Fibroblast of the aortic adventitia (primary cell): ENCODE measurements around the gene FRMD4A. TPM values are rescaled to one million over a fixed set of nuclear protein-coding genes. Genes with fewer than 3 reads are reported as not detected.
A peak's percentile ranks its signal among the peaks of the same experiment; 100 is the strongest.
"Not testable (repeated sequence)": the region's sequence is repeated elsewhere in the genome, so short reads cannot be mapped to it uniquely, and the experiment has no call there.

ENCODE experiments used
- DNase-seq: peaks from one replicate; pipeline ENCODE4 v3.0.0-alpha.2; 2010; ENCODE audit warnings: low read depth
- H3K4me3 ChIP-seq: 2 replicates; pipeline ENCODE4 v1.5.1; 2011; ENCODE audit warnings: low read depth, mild to moderate bottlenecking, control low read depth, low read length, moderate library complexity
- total RNA-seq: library from RNA; depleted of rRNA; stranded (reverse); fragments of >200 nt; gene quantifications from 2 replicates; pipeline ENCODE4 v1.2.3, GENCODE V29; 2012; ENCODE audit warnings: low replicate concordance
- TF ChIP-seq, protein P1 (sequence below): IDR thresholded peaks from 2 replicates; pipeline ENCODE4 v1.5.1; 2011; ENCODE audit warnings: mild to moderate bottlenecking, low read length, control low read depth, inconsistent platforms; ENCODE audit not compliant: insufficient read depth

Gene FRMD4A
- total RNA-seq, 1 donor = 42.4 TPM

DNA sequence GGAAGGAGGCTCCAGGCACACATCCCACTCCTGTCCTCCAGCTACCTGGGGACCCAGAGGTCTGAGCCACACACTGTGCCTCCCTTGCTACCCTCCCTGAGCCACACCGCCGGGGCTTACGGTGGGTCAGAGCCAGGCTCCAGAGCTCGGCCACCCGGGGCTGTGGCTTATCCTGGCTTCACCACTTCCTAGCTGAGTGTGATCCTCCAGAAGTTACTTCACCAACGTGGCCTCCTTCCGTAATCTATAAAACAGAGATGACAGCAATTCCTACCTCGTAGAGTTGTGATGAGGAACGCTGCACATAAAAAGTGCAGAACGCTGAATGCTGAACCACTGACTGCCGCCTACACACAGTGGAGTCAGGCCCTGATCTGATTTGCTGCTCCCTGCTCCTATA is 458.9 kb downstream of the FRMD4A start:
- no peak overlapping the region for H3K4me3 ChIP-seq
- no peak for DNase-seq
- TF ChIP-seq, protein P1, sequence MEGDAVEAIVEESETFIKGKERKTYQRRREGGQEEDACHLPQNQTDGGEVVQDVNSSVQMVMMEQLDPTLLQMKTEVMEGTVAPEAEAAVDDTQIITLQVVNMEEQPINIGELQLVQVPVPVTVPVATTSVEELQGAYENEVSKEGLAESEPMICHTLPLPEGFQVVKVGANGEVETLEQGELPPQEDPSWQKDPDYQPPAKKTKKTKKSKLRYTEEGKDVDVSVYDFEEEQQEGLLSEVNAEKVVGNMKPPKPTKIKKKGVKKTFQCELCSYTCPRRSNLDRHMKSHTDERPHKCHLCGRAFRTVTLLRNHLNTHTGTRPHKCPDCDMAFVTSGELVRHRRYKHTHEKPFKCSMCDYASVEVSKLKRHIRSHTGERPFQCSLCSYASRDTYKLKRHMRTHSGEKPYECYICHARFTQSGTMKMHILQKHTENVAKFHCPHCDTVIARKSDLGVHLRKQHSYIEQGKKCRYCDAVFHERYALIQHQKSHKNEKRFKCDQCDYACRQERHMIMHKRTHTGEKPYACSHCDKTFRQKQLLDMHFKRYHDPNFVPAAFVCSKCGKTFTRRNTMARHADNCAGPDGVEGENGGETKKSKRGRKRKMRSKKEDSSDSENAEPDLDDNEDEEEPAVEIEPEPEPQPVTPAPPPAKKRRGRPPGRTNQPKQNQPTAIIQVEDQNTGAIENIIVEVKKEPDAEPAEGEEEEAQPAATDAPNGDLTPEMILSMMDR = no peak

DNA sequence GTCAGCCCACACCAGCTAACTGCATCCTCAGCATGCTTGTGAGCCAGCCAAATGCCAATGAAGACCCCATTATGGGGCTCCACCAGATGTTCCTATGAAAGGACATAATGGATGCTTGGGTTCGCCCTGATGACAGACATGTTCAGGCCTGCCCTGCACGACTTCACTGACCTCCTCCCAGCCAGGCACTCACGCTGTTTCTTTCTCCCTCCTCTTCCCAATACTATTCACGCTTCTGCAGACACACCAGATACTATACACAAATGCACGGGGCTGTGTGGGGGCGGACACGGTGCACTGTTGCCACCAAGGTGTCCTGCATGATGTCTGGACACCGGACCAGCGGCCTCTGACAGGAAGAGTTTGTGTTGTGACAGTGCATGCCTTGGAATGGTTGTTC is 459.7 kb downstream of the FRMD4A start:
- DNase-seq = no peak
- no peak overlapping the region for H3K4me3 ChIP-seq
- TF ChIP-seq, protein P1 = no peak

DNA sequence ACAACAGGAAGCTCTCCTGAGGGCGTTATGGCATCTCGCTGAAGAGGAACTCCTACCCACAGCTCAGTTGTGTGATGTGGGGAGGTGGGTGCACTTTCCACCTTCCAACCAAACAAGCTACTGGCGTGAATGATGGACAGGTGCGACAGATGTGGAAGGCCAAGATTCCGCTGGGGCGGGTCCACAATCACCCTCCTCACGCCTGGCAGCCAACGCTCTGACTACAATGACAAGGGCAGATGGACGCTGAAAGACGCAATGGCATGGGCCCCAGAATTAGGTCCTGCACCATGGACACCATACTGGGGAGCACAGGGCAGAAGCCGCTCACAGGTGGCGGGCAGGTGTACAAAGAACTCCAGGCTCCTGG is 461.4 kb downstream of the FRMD4A start:
- no peak for DNase-seq
- TF ChIP-seq, protein P1 = no peak
- H3K4me3 ChIP-seq = no peak overlapping the region

DNA sequence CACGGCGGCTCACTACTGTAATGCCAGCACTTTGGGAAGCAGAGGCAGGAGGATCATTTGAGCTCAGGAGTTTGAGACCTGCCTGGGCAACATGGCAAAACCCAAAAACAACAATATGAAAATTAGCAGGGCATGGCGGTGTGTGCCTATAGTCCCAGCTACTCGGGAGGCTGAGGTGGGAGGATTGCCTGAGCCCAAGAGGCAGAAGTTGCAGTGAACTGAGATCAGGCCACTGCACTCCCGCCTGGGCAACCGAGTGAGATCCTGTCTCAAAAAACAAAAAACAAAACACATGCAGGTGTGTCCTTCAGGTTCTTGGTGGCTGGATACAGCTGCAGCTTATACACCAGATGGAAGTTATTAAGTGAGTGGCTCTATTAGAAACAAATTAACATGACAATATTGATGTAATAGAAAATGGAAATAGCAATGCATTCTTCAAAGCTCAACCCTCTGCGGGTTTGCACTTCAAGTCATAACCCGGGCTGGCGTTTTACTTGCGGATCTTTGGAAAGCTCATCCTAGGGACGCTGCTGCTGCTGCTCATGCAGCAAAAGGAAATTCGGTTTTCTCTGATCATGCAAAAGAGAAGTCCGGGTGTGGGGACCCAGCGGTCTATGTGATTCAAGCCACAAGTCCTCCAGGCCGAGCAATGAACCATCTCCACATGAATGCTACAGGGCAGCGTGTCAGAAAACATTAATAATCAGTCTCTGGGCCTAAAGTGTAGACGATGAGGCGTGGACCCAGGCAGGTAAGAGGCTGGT is 462.0 kb downstream of the FRMD4A start:
- DNase-seq = no peak
- TF ChIP-seq, protein P1 = no peak
- H3K4me3 ChIP-seq = no peak overlapping the region

DNA sequence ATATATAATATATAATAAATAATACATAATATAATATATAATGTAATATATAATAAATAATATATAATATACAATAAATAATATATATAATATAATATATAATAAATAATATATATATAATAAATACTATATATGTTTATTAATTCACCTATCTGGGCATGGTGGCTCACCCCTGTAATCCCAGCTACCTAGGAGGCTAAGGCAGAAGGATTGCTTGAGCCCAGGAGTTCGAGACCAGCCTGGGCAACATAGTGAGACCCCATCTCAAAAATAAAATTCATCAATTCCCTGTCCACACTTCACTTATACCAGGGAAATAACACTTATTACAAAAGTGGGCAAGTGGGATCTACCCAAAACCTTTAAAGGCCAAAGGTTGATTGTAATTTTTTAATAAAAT is 462.9 kb downstream of the FRMD4A start:
- DNase-seq = no peak
- TF ChIP-seq, protein P1 = no peak
- no peak overlapping the region for H3K4me3 ChIP-seq

DNA sequence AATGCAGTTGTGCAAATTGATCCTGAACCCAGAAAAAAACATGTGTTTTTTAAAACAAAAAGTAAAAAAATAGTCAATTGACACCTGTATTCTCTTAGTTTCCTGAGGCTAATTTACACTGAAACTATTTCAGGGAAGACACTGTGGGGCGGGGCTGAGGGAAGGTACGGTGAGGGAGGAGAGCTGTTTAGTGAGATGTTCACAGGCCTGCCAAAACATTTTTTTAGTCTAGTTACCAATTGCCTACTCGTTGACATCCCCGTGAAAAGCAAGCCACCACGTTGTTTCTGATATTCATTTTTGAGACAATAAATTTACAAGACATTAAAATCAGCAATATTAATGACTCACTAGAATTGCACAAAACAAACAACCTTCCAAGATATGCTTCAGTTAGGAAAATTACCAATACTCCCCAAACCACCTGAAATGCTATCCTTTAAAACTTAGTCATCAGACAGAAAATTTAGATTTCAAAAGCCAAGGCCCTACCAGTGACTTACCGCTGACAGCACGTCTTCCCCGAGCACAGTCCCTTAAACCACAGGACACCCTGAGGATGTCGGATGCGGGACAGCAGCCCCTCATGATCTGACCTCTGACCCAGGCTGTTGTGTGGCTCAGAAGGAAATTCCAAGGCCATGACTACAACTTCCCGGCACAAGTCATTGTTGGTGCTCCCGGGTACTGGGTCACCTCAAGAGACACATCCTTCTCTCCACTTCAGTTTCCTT is 464.8 kb downstream of the FRMD4A start:
- TF ChIP-seq, protein P1 = no peak
- peak; percentile 67 for DNase-seq
- H3K4me3 ChIP-seq = peak overlapping the region; percentile 3

DNA sequence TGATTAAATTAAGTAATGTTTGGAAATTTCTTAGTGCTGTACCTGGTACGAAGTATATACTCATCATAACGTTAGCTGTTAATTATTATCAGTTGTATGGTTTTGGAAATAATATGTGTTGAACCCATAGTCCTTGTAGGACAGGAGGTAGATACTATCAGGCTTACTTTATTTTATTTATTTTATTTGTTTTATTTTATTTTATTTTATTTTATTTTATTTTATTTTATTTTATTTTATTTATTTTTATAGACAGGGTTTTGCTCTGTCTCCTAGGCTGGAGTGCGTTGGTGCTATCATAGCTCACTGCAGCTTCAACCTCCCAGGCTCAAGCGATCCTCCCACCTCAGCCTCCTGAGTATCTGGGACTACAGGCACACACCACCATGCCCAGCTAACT is 465.5 kb downstream of the FRMD4A start:
- not testable (repeated sequence) for DNase-seq, H3K4me3 ChIP-seq
